Neural cell (in vitro differentiated cells): ENCODE data around the gene PDIA6.

ENCODE experiments used
- EZH2 ChIP-seq: fragments of 200-600, 300-800 bp; shearing (Covaris generic), sonication (generic); IDR thresholded peaks from 2 replicates; pipeline ENCODE4 v1.6.1; 2014; ENCODE audit warnings: antibody characterized with exemption, low read length, borderline replicate concordance, mild to moderate bottlenecking; ENCODE audit not compliant: insufficient read depth, poor library complexity, severe bottlenecking
- RAD21 ChIP-seq: fragments of 450-650 bp; conservative IDR thresholded peaks from 2 replicates; pipeline ENCODE4 v1.6.1; 2014; ENCODE audit warnings: antibody characterized with exemption, mild to moderate bottlenecking, moderate library complexity
- SMC3 ChIP-seq: fragments of 450-650 bp; conservative IDR thresholded peaks from 2 replicates; pipeline ENCODE4 v1.6.1; 2014; ENCODE audit warnings: antibody characterized with exemption, mild to moderate bottlenecking, moderate library complexity; ENCODE audit not compliant: poor library complexity
- TAF1 ChIP-seq: IDR thresholded peaks from 2 replicates; pipeline ENCODE4 v1.6.1; 2012; ENCODE audit warnings: low read depth

- no peak for TF ChIP-seq EZH2
- TF ChIP-seq SMC3: no peak
- TF ChIP-seq RAD21: no peak
- no peak for TF ChIP-seq TAF1
Measured at GRCh38 chr2:10750610-10751009, 62.0 kb downstream of the PDIA6 start.
